ENCODE data around the gene VAT1.

GRCh38 chr17:42971589-42971988 is 50.6 kb downstream of the VAT1 start:
- TF ChIP-seq EZH2 (IDR thresholded peaks at IDR 0.05; ENCODE audit: borderline replicate concordance) (no peak), CTCF (IDR thresholded peaks at IDR 0.05; ENCODE audit: poor library complexity) (no peak)
